ENCODE data around the gene ARAP1. TPM values are rescaled to one million over a fixed set of nuclear protein-coding genes. Genes with fewer than 3 reads are reported as not detected.

Gene ARAP1
- total and polyA plus RNA-seq, 2 donors (not counting 3 experiments of a cell fraction or from before 2014, with no cell fraction given) = 36.8 to 66.2 TPM

- H3K36me3 ChIP-seq (ENCODE audit: control insufficient read depth in 2 of 2, extremely low read depth in 1 of 2, insufficient read depth in 2 of 2, low read length in 2 of 2) = no peaks in the 10 kb centered on the region
- H3K4me3 ChIP-seq (replicated peaks in 1 of 3; ENCODE audit: insufficient read depth in 1 of 3, low read depth in 1 of 3, low read length in 3 of 3) = no peak overlapping the region
- FAIRE-seq (no peak), DNase-seq (ENCODE audit: low read depth, low spot score) (no peak)
- no peaks in the 10 kb centered on the region for H4K20me1 ChIP-seq (replicated peaks; ENCODE audit: control insufficient read depth, extremely low read depth, insufficient read depth, low read length)
- POLR2A ChIA-PET = no interaction called here
- no peak for TF ChIP-seq MYC (IDR thresholded peaks at IDR 0.05; ENCODE audit: low read depth, low read length)
- TF ChIP-seq JUN (IDR thresholded peaks at IDR 0.05; ENCODE audit: borderline replicate concordance, insufficient read depth, insufficient read length, low read depth) = no peak
- no peak for TF ChIP-seq POLR2A (IDR thresholded peaks at IDR 0.05; ENCODE audit: low read depth, low read length)
- TF ChIP-seq, protein P1, sequence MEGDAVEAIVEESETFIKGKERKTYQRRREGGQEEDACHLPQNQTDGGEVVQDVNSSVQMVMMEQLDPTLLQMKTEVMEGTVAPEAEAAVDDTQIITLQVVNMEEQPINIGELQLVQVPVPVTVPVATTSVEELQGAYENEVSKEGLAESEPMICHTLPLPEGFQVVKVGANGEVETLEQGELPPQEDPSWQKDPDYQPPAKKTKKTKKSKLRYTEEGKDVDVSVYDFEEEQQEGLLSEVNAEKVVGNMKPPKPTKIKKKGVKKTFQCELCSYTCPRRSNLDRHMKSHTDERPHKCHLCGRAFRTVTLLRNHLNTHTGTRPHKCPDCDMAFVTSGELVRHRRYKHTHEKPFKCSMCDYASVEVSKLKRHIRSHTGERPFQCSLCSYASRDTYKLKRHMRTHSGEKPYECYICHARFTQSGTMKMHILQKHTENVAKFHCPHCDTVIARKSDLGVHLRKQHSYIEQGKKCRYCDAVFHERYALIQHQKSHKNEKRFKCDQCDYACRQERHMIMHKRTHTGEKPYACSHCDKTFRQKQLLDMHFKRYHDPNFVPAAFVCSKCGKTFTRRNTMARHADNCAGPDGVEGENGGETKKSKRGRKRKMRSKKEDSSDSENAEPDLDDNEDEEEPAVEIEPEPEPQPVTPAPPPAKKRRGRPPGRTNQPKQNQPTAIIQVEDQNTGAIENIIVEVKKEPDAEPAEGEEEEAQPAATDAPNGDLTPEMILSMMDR (IDR thresholded peaks at IDR 0.05; ENCODE audit: extremely low read depth in 1 of 2, insufficient read depth in 1 of 2, low read depth in 1 of 2, low read length in 2 of 2) = no peak
- no peak for TF ChIP-seq POLR2AphosphoS5 (IDR thresholded peaks at IDR 0.05; ENCODE audit: insufficient read depth, low read depth, low read length)
- no peak for TF ChIP-seq EZH2 (IDR thresholded peaks at IDR 0.05; ENCODE audit: borderline replicate concordance, low read depth, low read length, severe bottlenecking)
- TF ChIP-seq GATA2 (IDR thresholded peaks at IDR 0.05; ENCODE audit: insufficient read depth, insufficient read length, low read depth, low read length) = no peak
- TF ChIP-seq FOS (IDR thresholded peaks at IDR 0.05; ENCODE audit: borderline replicate concordance, insufficient read depth, low read length) = no peak
- TF ChIP-seq MAX (IDR thresholded peaks at IDR 0.05; ENCODE audit: insufficient read depth, insufficient read length) = no peak
- intact Hi-C loops (cut with micrococcal nuclease) = no loop called here
- peaks cover 6 to 7% of the 10 kb centered on the region in 2 experiments for H3K27me3 ChIP-seq (ENCODE audit: control insufficient read depth in 2 of 2, insufficient read depth in 2 of 2, low read length in 2 of 2)
- no peaks in the 10 kb centered on the region for H3K9me3 ChIP-seq (replicated peaks; ENCODE audit: control insufficient read depth, insufficient read depth, low read length)
- dilution Hi-C loops (cut with MboI; ENCODE audit: extremely low pct_ligation_motif_present, low sequenced_read_pairs) = no loop called here
- no TSS peak for BruUV-seq (replicated peaks)
- H3K4me1 ChIP-seq (ENCODE audit: control insufficient read depth, extremely low read depth, insufficient read depth, low read length) = no peaks in the 10 kb centered on the region
- no peaks in the 10 kb centered on the region for H3K9me1 ChIP-seq (replicated peaks; ENCODE audit: control insufficient read depth, extremely low read depth, insufficient read depth, low read length)
- no peak overlapping the region for H3K9ac ChIP-seq (replicated peaks; ENCODE audit: extremely low read depth, insufficient read depth, low read length)
- CTCF ChIA-PET = interaction anchor here (0.9 to 5.3 kb wide), 5 partner anchors 19 to 68 kb away, joined by 3 to 19 read pairs (median 3); no protein-coding TSS in a partner anchor
- H3K79me2 ChIP-seq (ENCODE audit: control insufficient read depth, insufficient read depth, low read length) = no peaks in the 10 kb centered on the region
- no peak overlapping the region for H2AFZ ChIP-seq (ENCODE audit: low read depth, low read length)
- H3K27ac ChIP-seq (ENCODE audit: insufficient read depth, low read depth, low read length) = no peak overlapping the region
- no peak overlapping the region for H3K4me2 ChIP-seq (ENCODE audit: insufficient read depth, low read length)
Measured at GRCh38 chr11:72657411-72658100, 94.7 kb downstream of the ARAP1 start.
